Measurements from ENCODE around the gene TENT5C. TPM values are rescaled to one million over a fixed set of nuclear protein-coding genes. Genes with fewer than 3 reads are reported as not detected.
A peak's percentile ranks its signal among the peaks of the same experiment; 100 is the strongest.

Gene TENT5C
- total and polyA plus RNA-seq, 9 of the 15 experiments (the other 6 are each of a cell fraction or from before 2014, with no cell fraction given): 1.8 to 7.7 (median 4.0) TPM

DNA sequence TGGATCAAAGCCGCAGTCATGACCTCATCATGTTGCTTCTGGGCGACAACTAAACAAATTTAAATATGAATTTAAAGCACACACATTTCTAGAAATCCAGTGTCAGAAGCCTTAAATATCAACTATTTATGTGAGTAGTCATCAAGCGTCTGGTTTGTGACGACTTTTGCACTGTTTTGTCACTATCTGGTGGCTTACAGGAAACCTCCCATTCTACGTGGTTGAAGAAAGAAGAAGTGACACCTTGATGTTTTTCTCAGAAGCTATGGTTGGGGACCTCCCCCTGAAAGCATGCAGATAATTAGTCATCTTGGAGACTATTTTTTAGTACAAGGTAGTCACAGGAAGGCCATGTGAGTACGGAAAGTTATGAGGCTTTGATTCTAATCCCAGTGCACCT lies 58.5 kb downstream of the TENT5C start (continued):
- TF ChIP-seq, protein P1, sequence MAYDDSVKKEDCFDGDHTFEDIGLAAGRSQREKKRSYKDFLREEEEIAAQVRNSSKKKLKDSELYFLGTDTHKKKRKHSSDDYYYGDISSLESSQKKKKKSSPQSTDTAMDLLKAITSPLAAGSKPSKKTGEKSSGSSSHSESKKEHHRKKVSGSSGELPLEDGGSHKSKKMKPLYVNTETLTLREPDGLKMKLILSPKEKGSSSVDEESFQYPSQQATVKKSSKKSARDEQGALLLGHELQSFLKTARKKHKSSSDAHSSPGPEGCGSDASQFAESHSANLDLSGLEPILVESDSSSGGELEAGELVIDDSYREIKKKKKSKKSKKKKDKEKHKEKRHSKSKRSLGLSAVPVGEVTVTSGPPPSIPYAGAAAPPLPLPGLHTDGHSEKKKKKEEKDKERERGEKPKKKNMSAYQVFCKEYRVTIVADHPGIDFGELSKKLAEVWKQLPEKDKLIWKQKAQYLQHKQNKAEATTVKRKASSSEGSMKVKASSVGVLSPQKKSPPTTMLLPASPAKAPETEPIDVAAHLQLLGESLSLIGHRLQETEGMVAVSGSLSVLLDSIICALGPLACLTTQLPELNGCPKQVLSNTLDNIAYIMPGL (CRISPR knock-in tag; IDR thresholded peaks at IDR 0.05): no peak
- TF ChIP-seq ZKSCAN1 (IDR thresholded peaks at IDR 0.05; ENCODE audit: low read depth, low read length) (no peak), TBL1XR1 (IDR thresholded peaks at IDR 0.05; ENCODE audit: low read length in 2 of 2) (0 out of 4 replicates have a peak, but pooled peaks of 1 of the 2 experiments have one; percentile 26), CXXC5 (CRISPR knock-in tag; IDR thresholded peaks at IDR 0.05) (peak; percentile 27; the same call in 1 of the 2 replicates), GABPB1 (CRISPR knock-in tag; IDR thresholded peaks at IDR 0.05) (no peak), MEIS2 (IDR thresholded peaks at IDR 0.05; ENCODE audit: partially characterized antibody) (peak; percentile 74), TCF3 (CRISPR knock-in tag; IDR thresholded peaks at IDR 0.05) (peak; percentile 55; the same call in 1 of the 2 replicates), JUND (IDR thresholded peaks at IDR 0.05; ENCODE audit: borderline replicate concordance, low read depth, low read length) (peak; percentile 66; the same call in 1 of the 2 replicates), JUND (tag; IDR thresholded peaks at IDR 0.05; ENCODE audit: borderline replicate concordance, low read depth, low read length) (peak; percentile 78; the same call in 1 of the 3 replicates), CREM (IDR thresholded peaks at IDR 0.05; ENCODE audit: low read depth) (peak; percentile 87), POLR2B (IDR thresholded peaks at IDR 0.05; ENCODE audit: low read depth, partially characterized antibody) (no peak), L3MBTL2 (IDR thresholded peaks at IDR 0.05) (peak; percentile 53), TEAD4 (IDR thresholded peaks at IDR 0.05; ENCODE audit: low read length) (peak; percentile 65; the same call in 1 of the 2 replicates), TEAD4 (CRISPR knock-in tag; IDR thresholded peaks at IDR 0.05; ENCODE audit: borderline replicate concordance) (no peak), BACH1 (tag; IDR thresholded peaks at IDR 0.05) (peak; percentile 24; the same call in 1 of the 2 replicates), HNRNPLL (IDR thresholded peaks at IDR 0.05; ENCODE audit: low read depth, low read length, poor library complexity, severe bottlenecking) (no peak), SMARCA4 (IDR thresholded peaks at IDR 0.05) (peak; percentile 47), EP300 (IDR thresholded peaks at IDR 0.05; ENCODE audit: low read length) (peak; percentile 37; the same call in 1 of the 2 replicates), JUN (IDR thresholded peaks at IDR 0.05; ENCODE audit: borderline replicate concordance, low read depth, low read length) (0 out of 2 replicates have a peak, but pooled peaks have one; percentile 32), JUN (CRISPR knock-in tag; IDR thresholded peaks at IDR 0.05; ENCODE audit: borderline replicate concordance) (no peak), LEF1 (IDR thresholded peaks at IDR 0.05) (peak; percentile 44; the same call in 1 of the 2 replicates), ZNF766 (CRISPR knock-in tag; conservative IDR thresholded peaks at IDR 0.05) (peak; percentile 81), SOX6 (IDR thresholded peaks at IDR 0.05) (0 out of 2 replicates have a peak, but pooled peaks have one; percentile 42), STAT5A (IDR thresholded peaks at IDR 0.05; ENCODE audit: borderline replicate concordance, low read length) (peak; percentile 63; the same call in 1 of the 2 replicates)
- TF ChIP-seq, protein P2, sequence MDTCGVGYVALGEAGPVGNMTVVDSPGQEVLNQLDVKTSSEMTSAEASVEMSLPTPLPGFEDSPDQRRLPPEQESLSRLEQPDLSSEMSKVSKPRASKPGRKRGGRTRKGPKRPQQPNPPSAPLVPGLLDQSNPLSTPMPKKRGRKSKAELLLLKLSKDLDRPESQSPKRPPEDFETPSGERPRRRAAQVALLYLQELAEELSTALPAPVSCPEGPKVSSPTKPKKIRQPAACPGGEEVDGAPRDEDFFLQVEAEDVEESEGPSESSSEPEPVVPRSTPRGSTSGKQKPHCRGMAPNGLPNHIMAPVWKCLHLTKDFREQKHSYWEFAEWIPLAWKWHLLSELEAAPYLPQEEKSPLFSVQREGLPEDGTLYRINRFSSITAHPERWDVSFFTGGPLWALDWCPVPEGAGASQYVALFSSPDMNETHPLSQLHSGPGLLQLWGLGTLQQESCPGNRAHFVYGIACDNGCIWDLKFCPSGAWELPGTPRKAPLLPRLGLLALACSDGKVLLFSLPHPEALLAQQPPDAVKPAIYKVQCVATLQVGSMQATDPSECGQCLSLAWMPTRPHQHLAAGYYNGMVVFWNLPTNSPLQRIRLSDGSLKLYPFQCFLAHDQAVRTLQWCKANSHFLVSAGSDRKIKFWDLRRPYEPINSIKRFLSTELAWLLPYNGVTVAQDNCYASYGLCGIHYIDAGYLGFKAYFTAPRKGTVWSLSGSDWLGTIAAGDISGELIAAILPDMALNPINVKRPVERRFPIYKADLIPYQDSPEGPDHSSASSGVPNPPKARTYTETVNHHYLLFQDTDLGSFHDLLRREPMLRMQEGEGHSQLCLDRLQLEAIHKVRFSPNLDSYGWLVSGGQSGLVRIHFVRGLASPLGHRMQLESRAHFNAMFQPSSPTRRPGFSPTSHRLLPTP (IDR thresholded peaks at IDR 0.05; ENCODE audit: borderline replicate concordance, extremely low read depth, insufficient read length): no peak
- TF ChIP-seq, protein P3, sequence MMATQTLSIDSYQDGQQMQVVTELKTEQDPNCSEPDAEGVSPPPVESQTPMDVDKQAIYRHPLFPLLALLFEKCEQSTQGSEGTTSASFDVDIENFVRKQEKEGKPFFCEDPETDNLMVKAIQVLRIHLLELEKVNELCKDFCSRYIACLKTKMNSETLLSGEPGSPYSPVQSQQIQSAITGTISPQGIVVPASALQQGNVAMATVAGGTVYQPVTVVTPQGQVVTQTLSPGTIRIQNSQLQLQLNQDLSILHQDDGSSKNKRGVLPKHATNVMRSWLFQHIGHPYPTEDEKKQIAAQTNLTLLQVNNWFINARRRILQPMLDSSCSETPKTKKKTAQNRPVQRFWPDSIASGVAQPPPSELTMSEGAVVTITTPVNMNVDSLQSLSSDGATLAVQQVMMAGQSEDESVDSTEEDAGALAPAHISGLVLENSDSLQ (IDR thresholded peaks at IDR 0.05): peak; percentile 57

Data from K562 (cell line).